ENCODE results near the gene TSC2.
"Not testable (repeated sequence)": the region's sequence is repeated elsewhere in the genome, so short reads cannot be mapped to it uniquely, and the experiment has no call there.

DNA sequence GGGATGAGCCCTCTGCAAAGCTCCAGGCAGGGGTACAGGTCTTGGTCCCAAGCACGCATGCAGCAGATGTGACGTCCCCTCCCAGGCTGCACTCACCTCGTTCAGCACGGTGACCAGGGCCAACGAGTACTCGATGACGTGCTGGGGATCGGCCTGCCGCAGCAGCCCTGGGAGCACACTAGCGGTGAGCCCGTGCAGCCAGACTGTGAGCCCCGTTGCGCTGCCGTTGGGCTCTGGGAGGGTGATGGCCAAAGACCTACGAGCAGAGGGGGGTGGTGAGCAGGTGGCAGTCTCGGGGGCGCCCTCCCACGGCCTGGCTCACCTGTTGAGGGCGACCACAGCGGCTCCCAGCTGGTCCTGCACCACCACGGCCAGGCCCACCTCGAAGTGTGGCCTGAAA, 58.0 kb downstream of the TSC2 start:
- TF ChIP-seq, protein P1, sequence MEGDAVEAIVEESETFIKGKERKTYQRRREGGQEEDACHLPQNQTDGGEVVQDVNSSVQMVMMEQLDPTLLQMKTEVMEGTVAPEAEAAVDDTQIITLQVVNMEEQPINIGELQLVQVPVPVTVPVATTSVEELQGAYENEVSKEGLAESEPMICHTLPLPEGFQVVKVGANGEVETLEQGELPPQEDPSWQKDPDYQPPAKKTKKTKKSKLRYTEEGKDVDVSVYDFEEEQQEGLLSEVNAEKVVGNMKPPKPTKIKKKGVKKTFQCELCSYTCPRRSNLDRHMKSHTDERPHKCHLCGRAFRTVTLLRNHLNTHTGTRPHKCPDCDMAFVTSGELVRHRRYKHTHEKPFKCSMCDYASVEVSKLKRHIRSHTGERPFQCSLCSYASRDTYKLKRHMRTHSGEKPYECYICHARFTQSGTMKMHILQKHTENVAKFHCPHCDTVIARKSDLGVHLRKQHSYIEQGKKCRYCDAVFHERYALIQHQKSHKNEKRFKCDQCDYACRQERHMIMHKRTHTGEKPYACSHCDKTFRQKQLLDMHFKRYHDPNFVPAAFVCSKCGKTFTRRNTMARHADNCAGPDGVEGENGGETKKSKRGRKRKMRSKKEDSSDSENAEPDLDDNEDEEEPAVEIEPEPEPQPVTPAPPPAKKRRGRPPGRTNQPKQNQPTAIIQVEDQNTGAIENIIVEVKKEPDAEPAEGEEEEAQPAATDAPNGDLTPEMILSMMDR (IDR thresholded peaks at IDR 0.05): not testable (repeated sequence)
- TF ChIP-seq ZFX (IDR thresholded peaks at IDR 0.05; ENCODE audit: borderline replicate concordance): not testable (repeated sequence)

Measured in 22Rv1 (cell line).